MM.1S (cell line): ENCODE measurements around the gene CRIP2.

Experiments
- EZH2 ChIP-seq: fragments of 300-600 bp; sonication (generic); optimal IDR thresholded peaks from 2 replicates; pipeline ENCODE3; 2017; ENCODE audit warnings: low read depth, mild to moderate bottlenecking, antibody characterized with exemption, low read length, mixed read lengths
- EZH2phosphoT487 ChIP-seq: fragments of 300-600 bp; sonication (generic); IDR thresholded peaks from 2 replicates; pipeline ENCODE4 v1.6.1; 2018; ENCODE audit warnings: antibody characterized with exemption, low read length
- TF ChIP-seq, protein P1 (sequence below): fragments of 300-600 bp; sonication (generic); IDR thresholded peaks from 2 replicates; pipeline ENCODE4 v1.5.1; 2016; ENCODE audit warnings: antibody characterized with exemption, low read length, mixed read lengths

DNA sequence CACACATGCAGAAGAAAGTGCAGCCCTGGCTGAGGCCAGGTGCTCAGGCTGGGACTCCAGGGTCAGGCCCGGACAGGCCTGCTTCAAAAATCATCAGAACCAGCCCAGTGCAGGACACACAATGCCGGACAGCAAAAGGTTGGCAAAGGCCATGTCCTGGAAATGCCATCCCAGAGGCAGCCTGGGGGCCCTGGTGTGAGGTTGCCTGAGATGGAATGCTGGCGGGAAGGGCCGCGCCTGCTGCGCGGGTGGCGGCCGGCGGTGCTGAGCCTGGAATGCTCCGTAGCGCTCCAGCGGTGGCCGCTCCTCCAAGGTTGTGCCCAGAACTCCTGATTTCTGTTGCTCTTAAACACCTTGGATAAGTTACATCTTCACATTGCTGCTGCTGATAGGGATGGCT lies 21.7 kb upstream of the CRIP2 start:
- TF ChIP-seq, protein P1, sequence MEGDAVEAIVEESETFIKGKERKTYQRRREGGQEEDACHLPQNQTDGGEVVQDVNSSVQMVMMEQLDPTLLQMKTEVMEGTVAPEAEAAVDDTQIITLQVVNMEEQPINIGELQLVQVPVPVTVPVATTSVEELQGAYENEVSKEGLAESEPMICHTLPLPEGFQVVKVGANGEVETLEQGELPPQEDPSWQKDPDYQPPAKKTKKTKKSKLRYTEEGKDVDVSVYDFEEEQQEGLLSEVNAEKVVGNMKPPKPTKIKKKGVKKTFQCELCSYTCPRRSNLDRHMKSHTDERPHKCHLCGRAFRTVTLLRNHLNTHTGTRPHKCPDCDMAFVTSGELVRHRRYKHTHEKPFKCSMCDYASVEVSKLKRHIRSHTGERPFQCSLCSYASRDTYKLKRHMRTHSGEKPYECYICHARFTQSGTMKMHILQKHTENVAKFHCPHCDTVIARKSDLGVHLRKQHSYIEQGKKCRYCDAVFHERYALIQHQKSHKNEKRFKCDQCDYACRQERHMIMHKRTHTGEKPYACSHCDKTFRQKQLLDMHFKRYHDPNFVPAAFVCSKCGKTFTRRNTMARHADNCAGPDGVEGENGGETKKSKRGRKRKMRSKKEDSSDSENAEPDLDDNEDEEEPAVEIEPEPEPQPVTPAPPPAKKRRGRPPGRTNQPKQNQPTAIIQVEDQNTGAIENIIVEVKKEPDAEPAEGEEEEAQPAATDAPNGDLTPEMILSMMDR, result no peak
- TF ChIP-seq EZH2phosphoT487, result no peak
- no peak for TF ChIP-seq EZH2
